ENCODE results near the gene CLEC4D.
"Not testable (repeated sequence)": the region's sequence is repeated elsewhere in the genome, so short reads cannot be mapped to it uniquely, and the experiment has no call there.

CLEC4D gene

GRCh38 chr12:8537820-8538219 is 24.5 kb downstream of the CLEC4D start:
- DNase-seq: not testable (repeated sequence)

GRCh38 chr12:8540831-8541230 is 27.5 kb downstream of the CLEC4D start, which contains the start of gene CLEC4E:
Gene CLEC4E (minus strand): TSS chr12:8540905. CDS start chr12:8540797, 108 bp downstream.
- DNase-seq: peak; percentile 22

GRCh38 chr12:8541562-8541961 is 28.3 kb downstream of the CLEC4D start:
- no peak for DNase-seq

GRCh38 chr12:8544295-8544694 is 31.0 kb downstream of the CLEC4D start:
- peak; percentile 67 for DNase-seq

- DNase-seq: no peak
Measured at GRCh38 chr12:8546591-8546990, 33.3 kb downstream of the CLEC4D start.

GRCh38 chr12:8547645-8548044 is 34.3 kb downstream of the CLEC4D start:
- no peak for DNase-seq

GRCh38 chr12:8548192-8548591 is 34.9 kb downstream of the CLEC4D start:
- no peak for DNase-seq

- no peak for DNase-seq
Measured at GRCh38 chr12:8549381-8549780, 36.1 kb downstream of the CLEC4D start.

GRCh38 chr12:8553088-8553627 is 39.9 kb downstream of the CLEC4D start:
- no peak for DNase-seq

GRCh38 chr12:8554451-8555195 is 41.3 kb downstream of the CLEC4D start:
- peak; percentile 70 for DNase-seq

- no peak for DNase-seq
Measured at GRCh38 chr12:8556531-8557097, 43.3 kb downstream of the CLEC4D start.

- DNase-seq: no peak
Measured at GRCh38 chr12:8559676-8560075, 46.4 kb downstream of the CLEC4D start.

- DNase-seq: no peak
Measured at GRCh38 chr12:8561011-8561410, 47.7 kb downstream of the CLEC4D start.

- no peak for DNase-seq
Measured at GRCh38 chr12:8562310-8562709, 49.0 kb downstream of the CLEC4D start.

- no peak for DNase-seq
Measured at GRCh38 chr12:8563356-8563755, 50.1 kb downstream of the CLEC4D start.

GRCh38 chr12:8564656-8565055 is 51.4 kb downstream of the CLEC4D start:
- no peak for DNase-seq

- DNase-seq: not testable (repeated sequence)
Measured at GRCh38 chr12:8566052-8566451, 52.7 kb downstream of the CLEC4D start.

GRCh38 chr12:8566525-8566924 is 53.2 kb downstream of the CLEC4D start:
- no peak for DNase-seq

All from kidney glomerular epithelial cell (primary cell).